Large intestine (tissue), 12 donors: ENCODE data around the gene NDUFA7. TPM values are rescaled to one million over a fixed set of nuclear protein-coding genes. Genes with fewer than 3 reads are reported as not detected.

Experiments
- DNase-seq, 2 donors: peaks; one replicate each; pipeline versions ENCODE4 v3.0.0 to v3.0.0-alpha.2; 2013
- H3K27ac ChIP-seq: one replicate; pipeline ENCODE4 v1.5.1; 2013; ENCODE audit warnings: low read length
- H3K27me3 ChIP-seq: 2 replicates; pipeline ENCODE4 v1.6.1; 2013; ENCODE audit warnings: low read length; ENCODE audit not compliant: control insufficient read depth, insufficient read depth
- H3K36me3 ChIP-seq: 2 replicates; pipeline ENCODE4 v1.6.1; 2013; ENCODE audit warnings: low read length; ENCODE audit not compliant: control insufficient read depth, insufficient read depth
- H3K4me1 ChIP-seq: one replicate; pipeline ENCODE4 v1.6.1; 2013; ENCODE audit warnings: low read length; ENCODE audit not compliant: control insufficient read depth, insufficient read depth
- H3K4me3 ChIP-seq: one replicate; pipeline ENCODE4 v1.5.1; 2013; ENCODE audit warnings: low read length
- H3K9me3 ChIP-seq: one replicate; pipeline ENCODE4 v1.6.1; 2013; ENCODE audit warnings: mild to moderate bottlenecking, low read depth, low read length, moderate library complexity; ENCODE audit not compliant: control insufficient read depth
- WGBS: methylation state at CpG from one replicate; pipeline ENCODE4 v1.1.5; 2013; ENCODE audit warnings: low lambda C conversion rate; ENCODE audit not compliant: insufficient coverage; 5-methylcytosine and 5-hydroxymethylcytosine counted together
- long read RNA-seq, 11 donors: transcript quantifications; one replicate each; lab custom pipeline, GENCODE V29; 2026
- polyA plus RNA-seq: library from polyadenylated mRNA; unstranded; fragments of 120-200 nt; gene quantifications from one replicate; pipeline ENCODE4 v1.2.1, GENCODE V29; 2013

The NDUFA7 gene
- 69.6 TPM for polyA plus RNA-seq
- long read RNA-seq, donor 1, transcript NDUFA7-201 (4 exons, 601 nt), result major isoform, 26 of 28 reads
- long read RNA-seq, donor 1, partial matches to known transcripts, result 0 of 28 reads
- long read RNA-seq, donor 1, other reads (novel, unspliced or antisense), result 0 of 28 reads
- long read RNA-seq, donor 2, transcript NDUFA7-201 (4 exons, 601 nt), result major isoform, 45 of 50 reads
- long read RNA-seq, donor 2, transcript NDUFA7-205 (2 exons, 547 nt), result minor isoform, 5 of 50 reads
- long read RNA-seq, donor 2, partial matches to known transcripts, result 0 of 50 reads
- long read RNA-seq, donor 2, other reads (novel, unspliced or antisense), result 0 of 50 reads
- long read RNA-seq, donor 3, result 0 reads
- long read RNA-seq, donor 4, transcript NDUFA7-201 (4 exons, 601 nt), result major isoform, 10 of 10 reads
- long read RNA-seq, donor 4, partial matches to known transcripts, result 0 of 10 reads
- long read RNA-seq, donor 4, other reads (novel, unspliced or antisense), result 0 of 10 reads
- long read RNA-seq, donor 5, transcript NDUFA7-201 (4 exons, 601 nt), result major isoform, 28 of 30 reads
- long read RNA-seq, donor 5, partial matches to known transcripts, result 0 of 30 reads
- long read RNA-seq, donor 5, other reads (novel, unspliced or antisense), result 0 of 30 reads
- long read RNA-seq, donor 6, transcript NDUFA7-201 (4 exons, 601 nt), result major isoform, 55 of 69 reads
- long read RNA-seq, donor 6, transcript NDUFA7-205 (2 exons, 547 nt), result minor isoform, 6 of 69 reads
- long read RNA-seq, donor 6, partial matches to known transcripts, result 7 of 69 reads
- long read RNA-seq, donor 6, other reads (novel, unspliced or antisense), result 0 of 69 reads
- long read RNA-seq, donor 7, transcript NDUFA7-201 (4 exons, 601 nt), result major isoform, 41 of 132 reads
- long read RNA-seq, donor 7, partial matches to known transcripts, result 15 of 132 reads
- long read RNA-seq, donor 7, other reads (novel, unspliced or antisense), result 71 of 132 reads
- long read RNA-seq, donor 8, transcript NDUFA7-205 (2 exons, 547 nt), result minor isoform, 13 of 121 reads
- long read RNA-seq, donor 8, transcript NDUFA7-201 (4 exons, 601 nt), result major isoform, 98 of 121 reads
- long read RNA-seq, donor 8, partial matches to known transcripts, result 7 of 121 reads
- long read RNA-seq, donor 8, other reads (novel, unspliced or antisense), result 0 of 121 reads
- long read RNA-seq, donor 9, transcript NDUFA7-205 (2 exons, 547 nt), result minor isoform, 10 of 91 reads
- long read RNA-seq, donor 9, transcript NDUFA7-201 (4 exons, 601 nt), result major isoform, 75 of 91 reads
- long read RNA-seq, donor 9, partial matches to known transcripts, result 6 of 91 reads
- long read RNA-seq, donor 9, other reads (novel, unspliced or antisense), result 0 of 91 reads
- long read RNA-seq, donor 10, transcript NDUFA7-205 (2 exons, 547 nt), result minor isoform, 7 of 94 reads
- long read RNA-seq, donor 10, transcript NDUFA7-201 (4 exons, 601 nt), result major isoform, 80 of 94 reads
- long read RNA-seq, donor 10, partial matches to known transcripts, result 7 of 94 reads
- long read RNA-seq, donor 10, other reads (novel, unspliced or antisense), result 0 of 94 reads
- long read RNA-seq, donor 11, transcript NDUFA7-201 (4 exons, 601 nt), result major isoform, 42 of 52 reads
- long read RNA-seq, donor 11, partial matches to known transcripts, result 6 of 52 reads
- long read RNA-seq, donor 11, other reads (novel, unspliced or antisense), result 0 of 52 reads

DNA sequence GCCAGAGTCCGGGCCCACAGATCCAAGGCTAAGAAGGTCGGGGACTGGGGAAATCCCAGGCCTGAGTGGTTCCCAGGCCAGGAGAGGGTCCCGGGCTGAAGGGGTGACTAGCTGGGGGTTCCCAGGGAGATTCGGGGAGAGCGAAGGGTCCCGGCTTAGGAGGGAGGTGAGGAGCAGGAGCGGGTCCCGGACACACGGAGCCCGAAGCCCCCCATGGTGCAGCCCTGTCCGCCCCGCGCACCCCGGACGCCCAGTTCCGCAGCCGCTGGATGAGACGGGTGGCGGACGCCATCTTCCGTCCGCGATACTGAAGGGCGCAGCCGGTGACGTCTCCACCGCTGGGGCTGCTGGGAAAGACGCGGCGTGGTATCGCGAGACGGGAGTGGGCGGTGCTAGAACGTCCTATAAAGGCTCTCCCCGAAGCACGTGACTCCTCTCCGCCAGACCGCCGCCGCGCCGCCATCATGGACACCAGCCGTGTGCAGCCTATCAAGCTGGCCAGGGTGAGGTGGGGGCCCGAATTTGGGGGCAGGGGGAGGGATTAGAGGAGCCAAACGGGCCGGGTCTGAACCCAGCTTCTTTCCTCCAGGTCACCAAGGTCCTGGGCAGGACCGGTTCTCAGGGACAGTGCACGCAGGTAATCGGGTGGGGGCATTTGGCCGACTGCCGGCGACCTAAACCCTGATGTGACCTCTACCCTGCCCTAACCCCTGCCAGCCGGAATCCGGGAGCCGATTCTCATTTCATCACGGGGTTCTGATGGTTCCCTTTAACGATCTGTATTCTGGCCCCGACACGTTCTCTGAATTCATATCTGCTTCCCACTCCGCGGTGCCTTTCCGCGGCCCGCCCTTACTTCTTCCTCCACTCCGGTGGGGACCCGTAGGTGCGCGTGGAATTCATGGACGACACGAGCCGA, at the start of gene NDUFA7, which contains the start of gene RPS28:
Gene NDUFA7 (minus strand): TSS at position 309 of the 919 bp plus-strand sequence. CDS start 17 bp downstream, at position 292.
Gene RPS28 (plus strand): TSS at position 430 of the 919 bp plus-strand sequence. CDS start 35 bp downstream, at position 465.
- WGBS, result no CpG with 5 or more reads among the region's 72 CpGs
- Histone ChIP-seq H3K4me3 (peak within 1 kb of the TSS; percentile 83), H3K27me3 (no peaks in the 10 kb centered on the region), H3K9me3 (no peaks in the 10 kb centered on the region), H3K4me1 (peaks cover 12% of the 10 kb centered on the region), H3K36me3 (peaks cover 29% of the 10 kb centered on the region), H3K27ac (peak within 1 kb of the TSS; percentile 83)
- DNase-seq, result peak; percentile 96 to 97

DNA sequence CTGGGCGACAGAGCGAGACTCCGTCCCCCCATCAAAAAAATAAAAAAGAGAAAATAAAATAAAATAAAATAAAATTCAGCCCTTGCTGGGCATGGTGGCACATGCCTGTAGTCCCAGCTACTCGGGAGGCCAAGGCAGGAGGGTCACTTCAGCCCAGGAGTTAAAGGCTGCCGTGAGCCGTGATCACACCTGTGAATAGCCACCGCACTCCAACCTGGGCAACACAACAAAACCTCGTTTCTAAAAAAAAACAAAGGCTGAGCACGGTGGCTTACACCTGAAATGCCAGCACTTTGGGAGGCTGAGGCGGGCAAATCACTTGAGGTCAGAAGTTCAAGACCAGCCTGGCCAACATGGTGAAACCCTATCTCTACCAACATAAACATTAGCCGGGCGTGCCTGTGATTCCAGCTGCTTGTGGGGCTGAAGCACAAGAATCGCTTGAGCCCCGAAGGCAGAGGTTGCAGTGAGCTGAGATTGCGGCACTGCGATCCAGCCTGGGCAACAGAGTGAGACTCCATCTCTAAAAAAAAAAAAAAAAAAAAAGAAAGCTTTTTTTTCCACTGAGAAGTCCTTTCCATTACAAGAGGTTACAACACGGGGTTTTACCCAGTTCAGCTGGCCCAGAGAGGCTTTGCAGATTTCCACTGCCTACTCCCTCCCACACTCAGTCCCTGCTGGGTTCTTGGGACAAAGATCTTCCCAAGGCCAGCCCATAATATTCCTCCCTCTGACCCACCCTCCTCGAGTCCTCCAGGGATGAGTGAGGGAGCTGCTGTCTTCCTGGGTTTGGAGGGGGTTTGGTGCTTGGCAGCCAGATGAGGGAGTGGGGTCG, 49.2 kb upstream of the NDUFA7 start:
- 100% methylated on average over 1 of the region's 19 CpGs for WGBS
- Histone ChIP-seq H3K27me3 (peaks cover 14% of the 10 kb centered on the region), H3K36me3 (no peaks in the 10 kb centered on the region), H3K4me3 (no peak overlapping the region), H3K4me1 (peaks cover 17% of the 10 kb centered on the region), H3K27ac (no peak overlapping the region), H3K9me3 (peaks cover 3% of the 10 kb centered on the region)
- DNase-seq, result peak in 1 of 2 donors; percentile 52

DNA sequence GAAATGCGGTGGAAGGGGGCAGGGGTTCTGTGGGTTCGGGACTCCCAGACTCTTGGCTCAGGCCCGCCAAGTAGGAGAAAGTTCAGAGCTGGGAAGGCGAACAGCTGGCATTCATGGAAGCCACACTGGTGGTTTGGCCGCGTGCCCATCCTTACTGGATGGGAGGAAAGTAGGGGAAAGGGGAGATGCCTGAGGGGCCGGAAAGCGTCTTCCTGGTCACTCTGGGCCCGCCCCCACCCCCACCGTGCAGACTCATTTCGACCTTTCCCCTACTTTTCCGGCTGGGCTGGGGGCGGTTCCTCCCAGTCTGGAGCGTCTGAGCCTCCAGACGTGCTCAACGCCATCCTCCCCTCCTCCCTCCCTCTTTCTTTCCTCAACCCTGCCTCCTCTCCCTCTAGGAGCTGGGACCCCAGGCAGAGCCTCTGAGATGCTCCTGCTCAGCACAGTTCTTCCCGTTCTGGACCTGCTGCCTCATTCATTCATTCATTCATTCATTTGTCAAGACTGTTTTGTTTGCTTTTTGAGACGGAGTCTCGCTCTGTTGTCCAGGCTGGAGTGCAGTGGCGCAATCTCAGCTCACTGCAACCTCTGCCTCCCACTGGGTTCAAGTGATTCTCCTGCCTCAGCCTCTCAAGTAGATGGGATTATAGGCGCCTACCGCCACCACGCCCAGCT, 46.3 kb upstream of the NDUFA7 start:
- peaks cover 29% of the 10 kb centered on the region for H3K4me1 ChIP-seq
- H3K9me3 ChIP-seq, result peaks cover 3% of the 10 kb centered on the region
- peaks cover 25% of the 10 kb centered on the region for H3K27me3 ChIP-seq
- no CpG with 5 or more reads among the region's 23 CpGs for WGBS
- H3K4me3 ChIP-seq, result no peak overlapping the region
- H3K36me3 ChIP-seq, result no peaks in the 10 kb centered on the region
- DNase-seq, result peak; percentile 66 to 67
- H3K27ac ChIP-seq, result no peak overlapping the region

DNA sequence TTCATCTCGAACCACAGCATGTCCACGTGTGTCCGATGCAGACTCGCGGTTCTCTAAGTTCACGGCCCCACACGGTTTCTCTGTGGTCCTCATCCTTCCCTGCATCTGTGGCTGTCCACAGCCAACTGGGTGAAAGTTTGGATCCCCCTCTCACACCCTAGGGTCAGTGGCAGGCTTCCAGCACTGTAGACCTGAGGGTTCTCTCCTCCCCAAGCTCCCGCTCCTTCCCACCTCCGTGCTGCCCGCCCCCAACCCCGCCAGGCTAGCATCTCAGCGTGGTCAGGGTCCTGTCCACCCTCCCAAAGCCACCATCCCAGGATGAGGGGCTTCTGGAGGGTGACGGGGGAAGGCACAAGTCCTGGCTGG, 45.8 kb upstream of the NDUFA7 start:
- Histone ChIP-seq H3K27ac (no peak overlapping the region), H3K4me3 (no peak overlapping the region), H3K36me3 (no peaks in the 10 kb centered on the region), H3K4me1 (peaks cover 33% of the 10 kb centered on the region), H3K9me3 (peaks cover 3% of the 10 kb centered on the region), H3K27me3 (peaks cover 26% of the 10 kb centered on the region)
- no CpG with 5 or more reads among the region's 13 CpGs for WGBS
- no peak for DNase-seq

DNA sequence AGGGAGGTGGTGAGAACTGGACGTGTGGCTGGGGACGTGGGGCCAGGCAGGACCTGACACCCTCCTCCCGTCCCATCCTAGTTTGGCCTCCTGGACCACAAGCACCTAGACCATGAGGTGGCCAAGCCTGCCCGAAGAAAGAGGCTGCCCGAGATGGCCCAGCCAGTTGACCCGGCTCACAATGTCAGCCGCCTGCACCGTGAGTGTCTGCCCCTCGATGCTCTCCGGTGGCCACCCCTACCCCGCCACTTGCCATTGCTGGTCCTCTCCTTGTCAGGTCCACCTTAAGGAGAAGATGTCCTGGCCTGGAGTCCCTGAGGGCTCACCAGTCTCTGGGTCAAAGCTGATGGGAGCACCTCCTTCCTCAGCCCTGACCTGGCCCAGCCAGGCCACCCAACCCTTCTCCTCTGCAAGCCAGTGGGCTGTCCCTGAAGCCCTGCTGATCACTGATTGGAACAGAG, 45.0 kb upstream of the NDUFA7 start:
- Histone ChIP-seq H3K4me3 (no peak overlapping the region), H3K4me1 (peaks cover 33% of the 10 kb centered on the region), H3K36me3 (no peaks in the 10 kb centered on the region), H3K9me3 (peaks cover 1% of the 10 kb centered on the region), H3K27ac (no peak overlapping the region), H3K27me3 (peaks cover 26% of the 10 kb centered on the region)
- DNase-seq, result no peak
- WGBS, result no CpG with 5 or more reads among the region's 11 CpGs

DNA sequence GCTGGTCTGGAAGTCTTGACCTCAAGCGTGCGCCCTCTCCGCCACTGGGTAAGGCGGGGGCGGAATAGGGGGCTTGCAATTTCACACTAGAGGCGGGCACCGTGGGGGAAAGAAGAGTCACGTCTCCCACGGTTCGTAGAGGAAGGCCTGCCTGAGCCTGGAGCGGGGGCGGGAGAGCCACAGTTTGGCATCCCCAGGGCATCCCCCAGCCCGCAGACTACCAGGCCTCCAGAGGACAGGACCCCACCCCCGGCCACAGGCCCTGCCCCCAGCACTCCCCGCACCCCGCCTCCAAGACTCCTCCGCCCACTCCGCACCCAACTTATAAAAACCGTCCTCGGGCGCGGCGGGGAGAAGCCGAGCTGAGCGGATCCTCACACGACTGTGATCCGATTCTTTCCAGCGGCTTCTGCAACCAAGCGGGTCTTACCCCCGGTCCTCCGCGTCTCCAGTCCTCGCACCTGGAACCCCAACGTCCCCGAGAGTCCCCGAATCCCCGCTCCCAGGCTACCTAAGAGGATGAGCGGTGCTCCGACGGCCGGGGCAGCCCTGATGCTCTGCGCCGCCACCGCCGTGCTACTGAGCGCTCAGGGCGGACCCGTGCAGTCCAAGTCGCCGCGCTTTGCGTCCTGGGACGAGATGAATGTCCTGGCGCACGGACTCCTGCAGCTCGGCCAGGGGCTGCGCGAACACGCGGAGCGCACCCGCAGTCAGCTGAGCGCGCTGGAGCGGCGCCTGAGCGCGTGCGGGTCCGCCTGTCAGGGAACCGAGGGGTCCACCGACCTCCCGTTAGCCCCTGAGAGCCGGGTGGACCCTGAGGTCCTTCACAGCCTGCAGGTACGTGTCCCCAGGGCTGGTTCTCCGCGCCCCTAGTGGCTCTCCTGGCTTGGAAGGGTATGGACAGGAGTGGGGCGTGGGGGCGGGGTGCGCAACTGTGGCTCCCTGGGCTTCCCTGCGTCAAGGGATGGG, 42.9 kb upstream of the NDUFA7 start, which contains the start of gene ANGPTL4:
Gene ANGPTL4 (plus strand): TSS at position 353 of the 969 bp plus-strand sequence. CDS start 167 bp downstream, at position 520.
- H3K4me1 ChIP-seq, result peaks cover 27% of the 10 kb centered on the region
- H3K4me3 ChIP-seq, result peak within 1 kb of the TSS; percentile 45
- H3K27me3 ChIP-seq, result peaks cover 26% of the 10 kb centered on the region
- DNase-seq, result peak in 1 of 2 donors; percentile 58
- no peak within 1 kb of the TSS for H3K27ac ChIP-seq
- no peaks in the 10 kb centered on the region for H3K36me3 ChIP-seq
- no CpG with 5 or more reads among the region's 81 CpGs for WGBS
- H3K9me3 ChIP-seq, result no peaks in the 10 kb centered on the region
